Activated T-cell treated with anti-CD3 and anti-CD28 coated beads for 4 hours (primary cell): Measurements from ENCODE around the gene EGR1.

Source experiments
- DNase-seq: peaks from one replicate; pipeline ENCODE4 v3.0.0-alpha.2; 2020

Gene EGR1

GRCh38 chr5:138508958-138509357 lies 43.7 kb downstream of the EGR1 start:
- no peak for DNase-seq

DNA sequence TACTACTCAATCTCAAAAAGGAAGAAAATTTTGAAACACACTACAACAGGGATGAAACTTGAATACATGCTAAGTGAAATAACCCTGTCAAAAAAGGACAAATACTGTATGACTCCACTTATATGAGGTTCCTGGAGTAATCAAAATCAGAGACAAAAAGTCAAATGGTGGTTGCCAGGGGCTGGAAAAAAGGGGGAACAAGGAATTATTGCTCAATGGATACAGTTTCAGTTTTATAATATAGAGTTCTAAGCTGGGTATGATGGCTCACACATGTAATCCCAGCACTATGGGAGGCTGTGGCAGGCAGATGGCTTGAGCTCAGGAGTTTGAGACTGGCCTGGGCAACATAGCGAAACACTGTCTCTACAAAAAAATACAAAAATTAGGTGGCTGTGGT lies 48.7 kb downstream of the EGR1 start:
- no peak for DNase-seq

DNA sequence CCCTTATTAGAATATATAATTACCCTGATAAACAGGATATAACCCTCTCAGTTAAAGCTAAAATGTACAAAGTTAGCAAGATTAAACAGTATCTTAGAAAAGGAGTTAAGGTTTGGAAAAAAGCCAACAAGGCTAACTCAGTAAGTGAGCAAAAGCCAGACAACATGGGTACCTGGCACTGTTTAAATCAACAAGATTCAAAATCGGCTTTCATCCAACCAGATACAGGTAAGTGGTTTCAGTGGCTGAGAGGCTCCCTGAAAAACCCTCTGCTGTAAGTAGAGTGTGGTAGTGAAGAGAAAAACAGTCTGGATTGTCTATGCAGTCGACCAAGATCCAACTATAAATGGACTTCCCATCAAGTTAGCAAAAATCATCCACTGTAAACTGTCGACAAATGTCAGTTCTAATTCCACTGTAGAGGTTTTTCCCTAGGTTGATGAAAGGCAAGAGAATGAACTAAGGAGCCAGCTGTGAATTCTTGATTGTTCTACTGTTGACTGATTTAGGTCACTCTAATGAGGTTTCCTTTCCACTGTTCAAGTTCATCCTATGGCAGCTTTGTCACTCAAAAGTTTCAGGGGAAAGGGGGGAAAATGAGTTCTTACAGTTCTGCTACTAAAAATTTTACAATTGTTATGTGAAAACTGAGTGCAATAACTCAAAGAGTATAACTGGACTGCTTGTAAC lies 50.4 kb downstream of the EGR1 start:
- DNase-seq, result no peak

DNA sequence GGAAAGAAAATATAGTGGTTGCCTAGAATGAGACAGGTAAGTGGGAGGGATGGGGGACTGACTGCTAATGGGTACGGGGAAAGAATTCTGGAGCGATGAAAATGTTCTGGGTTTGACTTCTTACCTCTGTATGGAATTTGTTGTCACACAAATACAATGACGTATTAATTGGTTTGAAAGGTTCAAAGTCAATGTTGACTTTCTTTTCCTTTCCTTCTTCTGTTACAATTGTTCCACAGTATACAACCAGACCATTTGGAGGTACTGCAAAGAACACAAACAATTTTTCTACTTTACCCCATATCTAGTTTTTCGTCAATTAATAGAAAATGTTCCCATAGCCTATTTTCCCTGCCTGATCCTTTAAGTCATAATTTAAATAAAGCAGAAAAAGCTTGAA lies 52.2 kb downstream of the EGR1 start:
- DNase-seq, result no peak
